ENCODE data around the gene C1orf105.
"Not testable (repeated sequence)": the region's sequence is repeated elsewhere in the genome, so short reads cannot be mapped to it uniquely, and the experiment has no call there.

C1orf105 gene

GRCh38 chr1:172489847-172490246 is 69.4 kb downstream of the C1orf105 start:
- DNase-seq (ENCODE audit: low read depth), result no peak

DNA sequence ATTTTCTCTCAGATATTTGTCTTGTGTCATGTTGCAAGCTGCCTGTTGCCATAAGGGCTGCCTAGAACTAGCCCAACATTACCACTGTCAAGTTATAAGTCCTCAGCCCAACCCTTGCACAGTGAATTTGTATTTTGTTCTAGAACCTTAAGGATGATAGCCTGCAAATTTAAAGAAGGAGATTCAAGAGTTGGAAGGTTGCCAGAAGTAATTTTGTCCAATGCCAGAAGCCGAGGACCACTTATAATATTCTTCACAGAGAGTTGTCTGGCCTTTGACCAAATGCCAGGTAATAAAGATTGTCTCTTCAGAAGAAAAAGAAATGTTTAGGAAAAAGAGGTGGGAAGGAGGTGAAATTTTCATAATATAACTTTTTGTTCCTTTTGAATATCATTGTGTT is 71.9 kb downstream of the C1orf105 start:
- DNase-seq (ENCODE audit: low read depth), result no peak

GRCh38 chr1:172494166-172494565 is 73.7 kb downstream of the C1orf105 start:
- DNase-seq (ENCODE audit: low read depth), result no peak

DNA sequence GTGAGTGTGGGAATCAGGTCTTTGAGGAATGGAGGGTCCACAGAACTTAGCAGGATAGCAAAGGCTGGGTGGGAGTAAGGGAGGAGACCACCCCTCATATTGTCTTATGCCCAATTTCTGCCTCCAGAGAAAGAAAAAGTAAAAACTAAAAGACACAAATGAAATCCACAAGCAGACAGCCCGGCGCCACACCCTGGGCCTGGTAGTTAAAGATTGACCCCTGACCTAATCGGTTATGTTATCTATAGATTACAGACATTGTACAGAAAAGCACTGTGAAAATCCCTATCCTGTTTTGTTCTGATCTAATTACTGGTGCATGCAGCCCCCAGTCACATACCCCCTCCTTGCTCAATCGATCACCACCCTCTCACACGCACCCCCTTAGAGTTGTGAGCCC is 75.6 kb downstream of the C1orf105 start:
- not testable (repeated sequence) for DNase-seq (ENCODE audit: low read depth)

GRCh38 chr1:172496678-172497077 is 76.2 kb downstream of the C1orf105 start:
- no peak for DNase-seq (ENCODE audit: low read depth)

- DNase-seq (ENCODE audit: low read depth), result peak; percentile 14
Measured at GRCh38 chr1:172497230-172497629, 76.7 kb downstream of the C1orf105 start.

- DNase-seq (ENCODE audit: low read depth), result no peak
Measured at GRCh38 chr1:172498857-172499256, 78.4 kb downstream of the C1orf105 start.

GRCh38 chr1:172499636-172500141 is 79.2 kb downstream of the C1orf105 start:
- DNase-seq (ENCODE audit: low read depth), result no peak

DNA sequence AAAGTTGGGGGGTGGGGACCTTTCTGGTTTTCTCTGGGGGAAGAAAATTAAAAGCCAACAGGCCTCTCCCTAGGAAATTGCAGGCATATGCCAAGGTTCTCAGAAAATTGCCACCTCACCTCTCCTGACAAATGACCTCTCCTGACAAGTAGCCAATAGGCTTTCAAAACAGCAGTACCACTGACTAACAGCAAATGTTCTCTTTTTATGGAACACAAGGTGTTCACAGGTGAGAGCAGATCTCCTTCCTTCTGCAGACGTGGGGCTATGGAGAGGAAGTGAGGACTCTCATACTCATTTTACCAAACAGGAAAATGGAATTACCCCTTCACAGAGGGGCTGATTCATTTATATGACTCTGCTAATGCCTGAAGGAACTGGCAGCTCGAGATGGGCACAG is 79.7 kb downstream of the C1orf105 start:
- no peak for DNase-seq (ENCODE audit: low read depth)

DNA sequence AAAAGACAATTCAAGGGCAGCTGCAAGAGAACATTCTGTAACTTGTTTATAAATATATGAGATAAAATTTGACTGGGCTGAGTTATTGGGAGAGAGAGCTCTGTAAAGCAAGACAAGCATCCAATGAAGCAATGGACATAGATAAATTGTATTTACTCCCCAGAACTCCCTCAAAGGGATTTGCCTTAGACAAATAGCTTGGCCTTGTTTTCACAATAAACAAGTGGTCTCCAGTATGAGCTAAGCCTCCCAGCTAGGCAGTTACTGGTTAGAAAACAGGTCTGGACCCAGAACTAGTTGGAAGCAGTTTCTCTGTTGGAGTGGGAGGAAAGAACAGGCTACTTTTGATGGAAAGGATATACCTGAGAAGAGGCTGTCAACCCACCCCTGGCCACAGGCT is 87.3 kb downstream of the C1orf105 start:
- DNase-seq (ENCODE audit: low read depth), result no peak

DNA sequence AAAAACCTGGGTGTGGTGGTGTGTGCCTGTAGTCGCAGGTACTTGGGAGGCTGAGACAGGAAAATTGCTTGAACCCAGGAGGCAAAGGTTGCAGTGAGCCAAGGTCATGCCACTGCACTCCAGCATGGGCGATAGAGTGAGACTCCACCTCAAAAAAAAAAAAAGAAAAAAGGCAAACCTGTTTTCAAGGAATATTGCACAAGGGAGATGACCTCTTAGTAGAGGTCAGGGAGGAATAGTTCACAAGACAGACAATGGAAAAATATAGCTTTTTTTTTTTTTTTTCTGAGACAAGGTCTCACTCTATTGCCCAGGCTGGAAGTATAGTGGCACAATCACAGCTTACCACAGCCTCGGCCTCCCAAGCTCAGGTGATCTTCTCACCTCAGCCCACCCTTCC is 90.0 kb downstream of the C1orf105 start:
- DNase-seq (ENCODE audit: low read depth), result no peak

DNA sequence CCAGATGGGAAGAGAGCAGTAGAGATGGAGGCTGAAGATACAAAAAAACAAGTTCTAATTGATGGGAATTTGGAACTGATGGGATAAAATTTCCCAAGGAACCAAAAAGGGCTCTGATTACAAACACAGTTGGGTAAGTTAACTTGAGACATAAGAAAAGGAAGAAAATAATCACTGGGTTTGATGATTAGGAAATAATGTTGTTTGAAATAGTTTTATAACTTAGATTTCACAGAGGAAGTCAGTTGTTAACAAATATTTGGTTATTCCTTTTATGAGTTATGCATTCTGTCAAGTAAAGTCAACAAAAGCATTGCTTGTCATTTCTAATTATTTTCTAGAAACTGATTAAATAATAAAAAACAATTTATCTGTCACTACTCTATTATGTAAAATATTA is 92.1 kb downstream of the C1orf105 start:
- no peak for DNase-seq (ENCODE audit: low read depth)

GRCh38 chr1:172513479-172513878 is 93.0 kb downstream of the C1orf105 start:
- DNase-seq (ENCODE audit: low read depth), result no peak

GRCh38 chr1:172514108-172514507 is 93.6 kb downstream of the C1orf105 start:
- no peak for DNase-seq (ENCODE audit: low read depth)

DNA sequence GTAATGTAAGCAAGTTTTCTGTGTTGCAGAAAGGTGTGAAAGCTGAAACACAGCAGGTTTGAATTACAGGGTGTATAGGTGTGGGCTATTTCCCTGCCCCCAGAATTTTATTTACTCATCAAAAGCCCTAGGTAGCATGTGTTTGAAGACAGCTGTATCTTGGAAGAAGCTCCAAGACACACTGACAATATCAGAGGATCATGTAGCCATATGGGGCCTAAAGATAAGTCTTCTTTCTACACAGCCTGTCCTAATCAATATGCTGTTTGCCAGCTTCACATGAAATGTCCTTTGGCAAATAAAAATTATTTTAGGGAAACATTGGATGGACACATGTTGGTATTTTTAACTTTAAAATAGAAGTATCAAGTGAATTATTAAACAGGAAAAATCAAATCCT is 95.0 kb downstream of the C1orf105 start:
- no peak for DNase-seq (ENCODE audit: low read depth)

DNA sequence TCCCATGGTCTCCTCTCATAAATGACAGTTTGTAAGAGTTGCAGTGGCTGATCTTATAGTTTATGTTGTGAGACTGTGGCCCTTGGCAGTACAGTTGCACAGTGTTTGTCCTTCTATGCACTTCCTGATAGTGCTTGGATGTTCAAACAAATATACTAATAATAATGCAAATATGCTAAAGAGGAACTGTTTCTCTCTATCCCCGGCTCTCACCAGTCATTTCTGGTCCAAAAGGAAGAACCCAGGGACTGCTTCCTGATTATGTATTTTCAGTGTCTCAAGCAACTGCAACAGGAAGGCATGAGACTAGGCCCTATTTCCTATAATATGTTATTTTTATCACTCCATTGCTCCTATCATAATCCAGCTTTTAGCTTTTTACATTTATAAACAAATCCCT is 95.4 kb downstream of the C1orf105 start:
- no peak for DNase-seq (ENCODE audit: low read depth)

DNA sequence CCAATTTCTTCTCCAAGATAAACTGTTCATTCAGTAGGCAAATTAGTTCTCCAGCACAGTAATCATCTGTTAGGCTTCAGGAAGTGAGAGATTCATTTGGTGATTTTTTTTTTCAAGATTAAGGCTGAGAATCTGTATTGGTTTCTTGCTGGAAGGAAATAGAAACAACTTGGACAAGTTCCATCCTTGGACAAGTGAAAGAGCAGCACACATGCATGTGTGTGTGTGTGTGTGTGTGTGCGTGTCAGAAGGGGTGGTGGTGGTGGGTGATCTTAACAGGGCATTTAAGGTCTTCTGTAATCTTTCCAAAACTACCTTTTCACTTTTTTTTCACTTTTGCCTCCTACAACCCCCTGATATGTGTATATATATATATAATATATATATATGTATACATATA is 96.6 kb downstream of the C1orf105 start:
- no peak for DNase-seq (ENCODE audit: low read depth)

GRCh38 chr1:172517545-172517944 is 97.1 kb downstream of the C1orf105 start:
- no peak for DNase-seq (ENCODE audit: low read depth)
